Smooth muscle cell (in vitro differentiated cells): ENCODE measurements around the gene LYPD5. TPM values are rescaled to one million over a fixed set of nuclear protein-coding genes. Genes with fewer than 3 reads are reported as not detected.
A peak's percentile ranks its signal among the peaks of the same experiment; 100 is the strongest.
"Not testable (repeated sequence)": the region's sequence is repeated elsewhere in the genome, so short reads cannot be mapped to it uniquely, and the experiment has no call there.

Experiments used
- DNase-seq: peaks from one replicate; lab custom pipeline; 2025; ENCODE audit not compliant: unreplicated experiment; lab: John Stamatoyannopoulos, UW
- H2AFZ ChIP-seq: fragments of 200-600 bp; sonication (generic); 2 replicates; pipeline ENCODE4 v1.6.0; 2016; ENCODE audit warnings: antibody characterized with exemption, low read depth, mild to moderate bottlenecking
- H3F3A ChIP-seq: fragments of 200-600 bp; sonication (generic); 2 replicates; pipeline ENCODE4 v1.6.0; 2017; ENCODE audit warnings: antibody characterized with exemption, low read depth
- H3K27ac ChIP-seq: fragments of 200-600 bp; sonication (generic); 2 replicates; pipeline ENCODE4 v1.5.1; 2016; ENCODE audit warnings: low read depth, mild to moderate bottlenecking
- H3K27me3 ChIP-seq: fragments of 200-600 bp; sonication (generic); 2 replicates; pipeline ENCODE4 v1.6.1; 2016; ENCODE audit warnings: low read depth, mild to moderate bottlenecking
- H3K36me3 ChIP-seq: fragments of 200-600 bp; sonication (generic); 2 replicates; pipeline ENCODE4 v1.5.1; 2016; ENCODE audit warnings: low read depth
- H3K4me1 ChIP-seq: fragments of 200-600 bp; sonication (generic); 2 replicates; pipeline ENCODE4 v1.5.1; 2016; ENCODE audit warnings: low read depth
- H3K4me2 ChIP-seq: fragments of 200-600 bp; sonication (generic); 2 replicates; pipeline ENCODE4 v1.6.0; 2016; ENCODE audit warnings: mild to moderate bottlenecking
- H3K4me3 ChIP-seq: fragments of 200-600 bp; sonication (generic); 2 replicates; pipeline ENCODE4 v1.5.1; 2016; ENCODE audit warnings: mild to moderate bottlenecking
- H3K79me2 ChIP-seq: fragments of 200-600 bp; sonication (generic); 2 replicates; pipeline ENCODE4 v1.6.0; 2016; ENCODE audit warnings: low read depth, mild to moderate bottlenecking
- H3K9ac ChIP-seq: fragments of 200-600 bp; sonication (generic); 2 replicates; pipeline ENCODE4 v1.6.0; 2016; ENCODE audit warnings: low read depth
- H3K9me3 ChIP-seq: fragments of 200-600 bp; sonication (generic); replicated peaks from 2 replicates; pipeline ENCODE4 v1.5.1; 2016; ENCODE audit warnings: low read depth
- H4K20me1 ChIP-seq: fragments of 200-600 bp; sonication (generic); 2 replicates; pipeline ENCODE4 v1.6.0; 2016; ENCODE audit warnings: low read depth
- CTCF ChIP-seq: fragments of 200-600 bp; sonication (generic); IDR thresholded peaks from 2 replicates; pipeline ENCODE4 v1.5.1; 2017; ENCODE audit warnings: borderline replicate concordance, mild to moderate bottlenecking, antibody characterized with exemption; ENCODE audit not compliant: insufficient read depth, poor library complexity, severe bottlenecking
- WGBS: methylation state at CpG from one replicate; pipeline ENCODE4 v1.1.7; 2016; ENCODE audit warnings: low lambda C conversion rate; 5-methylcytosine and 5-hydroxymethylcytosine counted together
- polyA plus RNA-seq: library from polyadenylated mRNA; unstranded; fragments of >200 nt; fragmentation: Nextera tagmentation; extraction: Ambion mirVana; gene quantifications from 2 replicates; pipeline ENCODE4 v1.2.1, GENCODE V29; 2016
- total RNA-seq: library from RNA; depleted of rRNA; stranded (reverse); fragments of >200 nt; gene quantifications from 2 replicates; pipeline ENCODE4 v1.2.3, GENCODE V29; 2014

The LYPD5 gene
- total and polyA plus RNA-seq, 2 experiments from 2014 or later, result 2.7 to 3.1 TPM

GRCh38 chr19:43842007-43842406 lies 39.8 kb upstream of the LYPD5 start:
- Histone ChIP-seq H3K36me3 (peaks cover 83% of the 10 kb centered on the region), H3K4me2 (no peak overlapping the region), H3K27ac (no peak overlapping the region), H3K9me3 (peaks cover 74% of the 10 kb centered on the region), H3K4me3 (no peak overlapping the region), H3K79me2 (no peaks in the 10 kb centered on the region), H2AFZ (no peak overlapping the region), H3K4me1 (no peaks in the 10 kb centered on the region), H3K27me3 (no peaks in the 10 kb centered on the region), H4K20me1 (no peaks in the 10 kb centered on the region), H3F3A (no peaks in the 10 kb centered on the region), H3K9ac (no peak overlapping the region)
- DNase-seq, result no peak
- WGBS, result 92% methylated on average over 2 of the region's 2 CpGs
- no peak for TF ChIP-seq CTCF

GRCh38 chr19:43839139-43839538 lies 36.9 kb upstream of the LYPD5 start:
- Histone ChIP-seq H3K4me1 (no peaks in the 10 kb centered on the region), H3K27me3 (no peaks in the 10 kb centered on the region), H3K27ac (no peak overlapping the region), H3K36me3 (peaks cover 84% of the 10 kb centered on the region), H4K20me1 (no peaks in the 10 kb centered on the region), H2AFZ (no peak overlapping the region), H3F3A (no peaks in the 10 kb centered on the region), H3K9ac (no peak overlapping the region), H3K79me2 (no peaks in the 10 kb centered on the region), H3K9me3 (peaks cover 58% of the 10 kb centered on the region), H3K4me2 (no peak overlapping the region), H3K4me3 (no peak overlapping the region)
- no peak for DNase-seq
- TF ChIP-seq CTCF, result no peak

GRCh38 chr19:43826787-43827754 lies 24.8 kb upstream of the LYPD5 start, which contains the start of gene ZNF283:
Gene ZNF283 (plus strand): TSS chr19:43827321. CDS start chr19:43833505, 6,184 bp downstream.
- Histone ChIP-seq H3K4me1 (peaks cover 4% of the 10 kb centered on the region), H3F3A (no peaks in the 10 kb centered on the region), H4K20me1 (no peaks in the 10 kb centered on the region), H3K79me2 (peaks cover 7% of the 10 kb centered on the region), H2AFZ (peak within 1 kb of the TSS; percentile 91), H3K27me3 (no peaks in the 10 kb centered on the region), H3K36me3 (peaks cover 11% of the 10 kb centered on the region), H3K4me3 (peak within 1 kb of the TSS; percentile 72), H3K27ac (peak within 1 kb of the TSS; percentile 44), H3K9ac (peak within 1 kb of the TSS; percentile 39), H3K4me2 (peak within 1 kb of the TSS; percentile 88), H3K9me3 (no peaks in the 10 kb centered on the region)
- no peak for TF ChIP-seq CTCF
- DNase-seq, result peak; percentile 34
- 48% methylated on average over 42 of the region's 46 CpGs for WGBS

- not testable (repeated sequence) for H3K27ac ChIP-seq, H2AFZ ChIP-seq, H3K4me2 ChIP-seq, H3K27me3 ChIP-seq, H4K20me1 ChIP-seq, H3K9me3 ChIP-seq, H3K36me3 ChIP-seq, H3K79me2 ChIP-seq, DNase-seq, H3K9ac ChIP-seq, H3K4me3 ChIP-seq, H3K4me1 ChIP-seq, H3F3A ChIP-seq
- 68% methylated on average over 4 of the region's 4 CpGs for WGBS
Measured at GRCh38 chr19:43824572-43824971, 22.3 kb upstream of the LYPD5 start.

GRCh38 chr19:43823856-43824255 lies 21.6 kb upstream of the LYPD5 start:
- not testable (repeated sequence) for H4K20me1 ChIP-seq, H3K27me3 ChIP-seq, H3K4me2 ChIP-seq, H3K79me2 ChIP-seq, H3F3A ChIP-seq, H3K4me3 ChIP-seq, H3K9me3 ChIP-seq, H2AFZ ChIP-seq, DNase-seq, H3K9ac ChIP-seq, H3K27ac ChIP-seq, H3K36me3 ChIP-seq, H3K4me1 ChIP-seq
- WGBS, result 83% methylated on average over 3 of the region's 3 CpGs
